ENCODE measurements around the gene UBE2B. TPM values are rescaled to one million over a fixed set of nuclear protein-coding genes. Genes with fewer than 3 reads are reported as not detected.
A peak's percentile ranks its signal among the peaks of the same experiment; 100 is the strongest.
"Not testable (repeated sequence)": the region's sequence is repeated elsewhere in the genome, so short reads cannot be mapped to it uniquely, and the experiment has no call there.

Gene UBE2B
- 32.2 and 32.8 TPM in 2 replicates for total RNA-seq

DNA sequence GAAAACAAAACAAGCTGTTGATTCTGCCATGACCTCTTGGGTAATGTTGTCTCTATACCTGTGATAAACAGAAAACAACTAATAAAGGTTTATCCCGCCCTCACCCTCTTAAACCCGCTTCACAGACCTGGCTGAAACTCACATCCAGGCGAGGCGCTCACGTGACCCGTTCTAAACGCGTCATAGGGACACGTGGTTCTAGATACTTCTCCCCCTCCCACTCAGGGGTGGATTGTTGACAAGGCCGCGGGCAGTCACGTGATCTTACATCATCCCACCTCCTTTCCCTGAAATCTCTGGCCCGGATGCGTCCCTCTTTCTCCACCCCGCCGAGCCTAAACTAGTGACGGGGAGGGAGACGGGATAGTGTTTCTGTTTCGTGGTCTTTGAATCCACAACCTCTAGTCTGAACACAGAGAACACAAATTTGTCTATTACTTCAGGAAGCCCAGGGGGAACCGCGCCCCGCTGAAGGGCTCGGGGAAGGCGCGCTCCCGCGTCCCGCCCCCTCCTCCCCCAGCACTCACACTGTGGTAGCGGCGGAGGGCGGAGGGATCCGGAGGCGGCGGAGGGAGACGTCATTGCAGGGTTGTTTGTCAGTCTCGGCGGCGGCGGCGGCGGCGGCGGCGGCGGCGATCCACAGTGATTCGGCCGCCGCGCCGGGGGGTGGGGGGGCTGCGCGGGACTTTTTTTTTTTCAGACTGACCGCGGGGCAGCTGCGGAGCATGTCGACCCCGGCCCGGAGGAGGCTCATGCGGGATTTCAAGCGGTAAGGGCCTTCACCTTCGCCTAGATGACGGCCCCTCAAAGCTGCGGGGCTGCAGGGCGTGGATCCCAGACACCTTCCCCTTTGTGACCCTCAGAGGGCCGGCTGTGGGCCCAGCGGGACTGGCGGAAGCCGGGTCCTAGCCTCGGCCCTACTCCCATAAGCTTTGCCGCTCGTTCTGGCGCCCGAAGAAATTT lies at the start of gene UBE2B:
TSS of gene UBE2B (plus strand) at position 699 of the 963 bp plus-strand sequence. CDS start at position 726, 27 bp downstream.
- peak; percentile 97 for DNase-seq (ENCODE audit: low read depth)
- TF ChIP-seq, protein P1, sequence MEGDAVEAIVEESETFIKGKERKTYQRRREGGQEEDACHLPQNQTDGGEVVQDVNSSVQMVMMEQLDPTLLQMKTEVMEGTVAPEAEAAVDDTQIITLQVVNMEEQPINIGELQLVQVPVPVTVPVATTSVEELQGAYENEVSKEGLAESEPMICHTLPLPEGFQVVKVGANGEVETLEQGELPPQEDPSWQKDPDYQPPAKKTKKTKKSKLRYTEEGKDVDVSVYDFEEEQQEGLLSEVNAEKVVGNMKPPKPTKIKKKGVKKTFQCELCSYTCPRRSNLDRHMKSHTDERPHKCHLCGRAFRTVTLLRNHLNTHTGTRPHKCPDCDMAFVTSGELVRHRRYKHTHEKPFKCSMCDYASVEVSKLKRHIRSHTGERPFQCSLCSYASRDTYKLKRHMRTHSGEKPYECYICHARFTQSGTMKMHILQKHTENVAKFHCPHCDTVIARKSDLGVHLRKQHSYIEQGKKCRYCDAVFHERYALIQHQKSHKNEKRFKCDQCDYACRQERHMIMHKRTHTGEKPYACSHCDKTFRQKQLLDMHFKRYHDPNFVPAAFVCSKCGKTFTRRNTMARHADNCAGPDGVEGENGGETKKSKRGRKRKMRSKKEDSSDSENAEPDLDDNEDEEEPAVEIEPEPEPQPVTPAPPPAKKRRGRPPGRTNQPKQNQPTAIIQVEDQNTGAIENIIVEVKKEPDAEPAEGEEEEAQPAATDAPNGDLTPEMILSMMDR (conservative IDR thresholded peaks at IDR 0.05; ENCODE audit: low read depth, low read length): no peak
- peak within 1 kb of the TSS; percentile 98 for H3K4me3 ChIP-seq (ENCODE audit: low read depth, low read length)

GRCh38 chr5:134327327-134327726 lies 44.0 kb upstream of the UBE2B start:
- TF ChIP-seq, protein P1 (conservative IDR thresholded peaks at IDR 0.05; ENCODE audit: low read depth, low read length): no peak
- DNase-seq (ENCODE audit: low read depth): no peak
- no peak overlapping the region for H3K4me3 ChIP-seq (ENCODE audit: low read depth, low read length)

DNA sequence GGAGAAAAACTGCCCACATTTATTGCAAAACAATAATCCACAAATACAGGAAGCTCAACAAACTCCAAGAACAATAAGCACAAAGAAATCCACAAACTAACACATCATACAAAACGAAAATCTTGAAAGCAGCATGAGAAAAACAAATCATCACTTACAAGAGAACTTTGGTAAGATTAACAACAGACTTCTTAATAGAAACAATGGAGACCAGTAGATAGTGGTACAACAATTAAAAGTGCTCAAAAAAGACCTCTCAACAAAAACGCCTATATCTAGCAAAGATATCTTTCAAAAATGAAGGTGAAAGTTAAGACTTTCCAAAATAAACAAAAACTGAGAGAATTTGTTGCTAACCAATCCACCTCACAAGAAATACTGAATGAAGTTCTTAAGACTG lies 42.8 kb upstream of the UBE2B start:
- DNase-seq (ENCODE audit: low read depth): no peak

GRCh38 chr5:134336833-134337232 lies 34.5 kb upstream of the UBE2B start:
- DNase-seq (ENCODE audit: low read depth); H3K4me3 ChIP-seq (ENCODE audit: low read depth, low read length): not testable (repeated sequence)

More for the DNA sequence above, 42.8 kb upstream of the UBE2B start:
- TF ChIP-seq, protein P1 (conservative IDR thresholded peaks at IDR 0.05; ENCODE audit: low read depth, low read length): no peak
- no peak overlapping the region for H3K4me3 ChIP-seq (ENCODE audit: low read depth, low read length)

- not testable (repeated sequence) for H3K4me3 ChIP-seq (ENCODE audit: low read depth, low read length); DNase-seq (ENCODE audit: low read depth)
These were observed 27.9 kb upstream of the UBE2B start for GRCh38 chr5:134343500-134343899.

GRCh38 chr5:134345476-134345875 lies 25.9 kb upstream of the UBE2B start:
- DNase-seq (ENCODE audit: low read depth); H3K4me3 ChIP-seq (ENCODE audit: low read depth, low read length): not testable (repeated sequence)

- DNase-seq (ENCODE audit: low read depth): no peak
- no peak overlapping the region for H3K4me3 ChIP-seq (ENCODE audit: low read depth, low read length)
These were observed 25.4 kb upstream of the UBE2B start for GRCh38 chr5:134345996-134346395.

GRCh38 chr5:134349463-134349862 lies 21.9 kb upstream of the UBE2B start:
- TF ChIP-seq, protein P1 (conservative IDR thresholded peaks at IDR 0.05; ENCODE audit: low read depth, low read length): no peak
- DNase-seq (ENCODE audit: low read depth): no peak
- no peak overlapping the region for H3K4me3 ChIP-seq (ENCODE audit: low read depth, low read length)

More at GRCh38 chr5:134345996-134346395, 25.4 kb upstream of the UBE2B start:
- TF ChIP-seq, protein P1 (conservative IDR thresholded peaks at IDR 0.05; ENCODE audit: low read depth, low read length): no peak
